GM12878 (cell line): ENCODE results near the gene NUP37. TPM values are rescaled to one million over a fixed set of nuclear protein-coding genes. Genes with fewer than 3 reads are reported as not detected.
A peak's percentile ranks its signal among the peaks of the same experiment; 100 is the strongest.

Experiments used
- DPF2 ChIP-seq: fragments of 450-650 bp; IDR thresholded peaks from 2 replicates; pipeline ENCODE4 v1.6.1; 2017; ENCODE audit warnings: mild to moderate bottlenecking
- IKZF2 ChIP-seq, 2 experiments: fragments of 450-650 bp; IDR thresholded peaks; 2 replicates each; pipeline ENCODE4 v1.6.1; 2017; ENCODE audit warnings: mild to moderate bottlenecking in 2 of 2, moderate library complexity in 2 of 2
- MYC ChIP-seq: IDR thresholded peaks from 2 replicates; pipeline ENCODE4 v1.6.1; 2011; ENCODE audit warnings: mild to moderate bottlenecking, low read length, moderate library complexity, inconsistent platforms; ENCODE audit not compliant: insufficient read depth, insufficient replicate concordance, insufficient read length, severe bottlenecking
- NR2F1 ChIP-seq: fragments of 450-650 bp; conservative IDR thresholded peaks from 2 replicates; pipeline ENCODE4 v1.6.1; 2017; ENCODE audit warnings: mild to moderate bottlenecking
- RAD21 ChIP-seq: IDR thresholded peaks from 2 replicates; pipeline ENCODE4 v1.6.1; 2011; ENCODE audit warnings: mild to moderate bottlenecking, low read depth, low read length, moderate library complexity; ENCODE audit not compliant: insufficient read depth
- RB1 ChIP-seq: fragments of 450-650 bp; formaldehyde crosslinking; IDR thresholded peaks from 2 replicates; pipeline ENCODE4 v1.6.1; 2017; ENCODE audit warnings: mild to moderate bottlenecking, borderline replicate concordance
- RBBP5 ChIP-seq: fragments of 200-600 bp; sonication (generic); conservative IDR thresholded peaks from 2 replicates; pipeline ENCODE4 v1.6.1; 2016
- RCOR1 ChIP-seq: conservative IDR thresholded peaks from 2 replicates; pipeline ENCODE4 v1.6.1; 2012; ENCODE audit warnings: low read depth, low read length, improper control_type of control experiment
- SRF ChIP-seq, 2 experiments: IDR thresholded peaks; 2 replicates each; pipeline ENCODE4 v1.6.1; 2011; ENCODE audit warnings: low read depth in 2 of 2, low read length in 2 of 2, mild to moderate bottlenecking in 1 of 2, moderate library complexity in 1 of 2
- polyA plus RNA-seq, 11 experiments: library from polyadenylated mRNA; depleted of rRNA in 4 of 11; unstranded in 6 of 11; stranded (reverse) in 5 of 11; fragments of >200 nt; fragmentation: Nextera tagmentation in 4 of 11; fragmentation: Illumina TruSeq in 1 of 11; extraction: Ambion mirVana in 4 of 11; extraction: Trizol in 1 of 11; gene quantifications; 1 replicate in 1 of 11; 2 replicates in 10 of 11; pipeline versions ENCODE4 v1.2.1 to v1.2.3, GENCODE V29; 2011 to 2016; ENCODE audit warnings: inconsistent platforms in 2 of 11, missing spikeins in 2 of 11, low read depth in 1 of 11
- total RNA-seq, 4 experiments: library from RNA; depleted of rRNA in 3 of 4; stranded (reverse); fragments of >200 nt in 3 of 4; fragmentation: Illumina TruSeq in 1 of 4; extraction: Trizol in 1 of 4; gene quantifications; 2 replicates each; pipeline versions ENCODE4 v1.2.1 to v1.2.3, GENCODE V29; 2013 to 2021
- TF ChIP-seq, protein P1 (sequence below): fragments of 150-350 bp; IDR thresholded peaks from 2 replicates; pipeline ENCODE4 v1.6.1; 2016; ENCODE audit warnings: low read depth, low read length
- TF ChIP-seq, protein P2 (sequence below): fragments of 450-650 bp; IDR thresholded peaks from 2 replicates; pipeline ENCODE4 v1.6.1; 2017; ENCODE audit warnings: mild to moderate bottlenecking, moderate library complexity
- TF ChIP-seq, protein P3 (sequence below): fragments of 450-650 bp; formaldehyde crosslinking; IDR thresholded peaks from 2 replicates; pipeline ENCODE4 v1.5.0; 2022; ENCODE audit warnings: mild to moderate bottlenecking, missing genetic modification characterization

The NUP37 gene
- total and polyA plus RNA-seq, 10 of the 15 experiments (the other 5 are each of a cell fraction or from before 2014, with no cell fraction given): 51.8 to 250 (median 99.6) TPM

DNA sequence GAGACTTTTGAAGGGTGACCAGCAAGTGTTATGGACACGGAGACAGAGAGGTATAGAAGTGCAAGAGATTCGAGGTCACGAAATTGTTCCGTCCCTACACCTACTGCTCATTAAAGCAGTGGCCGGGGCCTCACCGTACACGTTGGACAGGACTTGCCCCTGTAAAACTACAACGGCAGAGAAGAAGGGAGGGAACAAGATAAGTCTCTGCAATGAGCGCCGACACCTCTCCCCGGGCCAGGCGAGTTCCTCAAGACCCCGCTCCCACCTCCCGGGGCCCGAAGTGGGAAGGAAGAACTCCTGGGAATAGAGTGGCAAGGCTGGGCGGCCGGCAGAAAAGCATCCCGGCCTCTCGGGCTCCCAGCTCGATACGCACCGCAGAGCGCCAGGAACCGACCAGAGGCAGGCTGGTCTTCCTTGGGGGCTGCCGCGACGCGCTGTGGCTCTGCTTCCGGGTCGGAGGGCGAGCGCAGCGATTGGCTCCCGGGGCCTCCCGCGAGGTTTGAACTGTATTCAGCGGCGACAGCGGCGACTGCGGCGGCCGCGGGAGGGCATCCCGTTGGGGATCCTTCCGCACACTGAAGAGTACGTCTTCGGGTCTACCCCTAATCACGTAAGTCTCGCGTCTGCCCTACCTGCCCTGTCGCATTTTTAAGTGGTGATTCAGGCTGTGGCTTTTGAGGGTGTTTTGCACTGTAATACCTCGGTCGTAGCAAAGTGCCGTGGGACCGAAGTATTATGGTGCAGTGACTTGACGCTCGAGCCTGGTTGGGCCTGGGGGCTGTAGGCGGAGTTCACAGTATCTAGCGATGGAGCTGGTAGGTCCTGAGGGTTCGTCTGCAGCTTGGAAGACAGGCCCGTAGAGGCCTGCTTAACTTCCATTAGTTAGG, at the start of gene NUP37, which contains the start of gene PARPBP (continued):
- TF ChIP-seq RCOR1 (no peak), MYC (peak; percentile 64), RB1 (0 out of 2 replicates have a peak, but pooled peaks have one; percentile 32), SRF (IDR thresholded peaks at IDR 0.05; ENCODE audit: low read depth in 2 of 2, low read length in 2 of 2) (peak in 1 of 2 experiments; percentile 34; a peak in 1 of 4 replicates), DPF2 (no peak), IKZF2 (IDR thresholded peaks at IDR 0.05) (peak in 1 of 2 experiments; percentile 49; a peak in 2 of 4 replicates), RBBP5 (0 out of 2 replicates have a peak, but pooled peaks have one; percentile 58), RAD21 (no peak), NR2F1 (peak; percentile 70)
- TF ChIP-seq, protein P1, sequence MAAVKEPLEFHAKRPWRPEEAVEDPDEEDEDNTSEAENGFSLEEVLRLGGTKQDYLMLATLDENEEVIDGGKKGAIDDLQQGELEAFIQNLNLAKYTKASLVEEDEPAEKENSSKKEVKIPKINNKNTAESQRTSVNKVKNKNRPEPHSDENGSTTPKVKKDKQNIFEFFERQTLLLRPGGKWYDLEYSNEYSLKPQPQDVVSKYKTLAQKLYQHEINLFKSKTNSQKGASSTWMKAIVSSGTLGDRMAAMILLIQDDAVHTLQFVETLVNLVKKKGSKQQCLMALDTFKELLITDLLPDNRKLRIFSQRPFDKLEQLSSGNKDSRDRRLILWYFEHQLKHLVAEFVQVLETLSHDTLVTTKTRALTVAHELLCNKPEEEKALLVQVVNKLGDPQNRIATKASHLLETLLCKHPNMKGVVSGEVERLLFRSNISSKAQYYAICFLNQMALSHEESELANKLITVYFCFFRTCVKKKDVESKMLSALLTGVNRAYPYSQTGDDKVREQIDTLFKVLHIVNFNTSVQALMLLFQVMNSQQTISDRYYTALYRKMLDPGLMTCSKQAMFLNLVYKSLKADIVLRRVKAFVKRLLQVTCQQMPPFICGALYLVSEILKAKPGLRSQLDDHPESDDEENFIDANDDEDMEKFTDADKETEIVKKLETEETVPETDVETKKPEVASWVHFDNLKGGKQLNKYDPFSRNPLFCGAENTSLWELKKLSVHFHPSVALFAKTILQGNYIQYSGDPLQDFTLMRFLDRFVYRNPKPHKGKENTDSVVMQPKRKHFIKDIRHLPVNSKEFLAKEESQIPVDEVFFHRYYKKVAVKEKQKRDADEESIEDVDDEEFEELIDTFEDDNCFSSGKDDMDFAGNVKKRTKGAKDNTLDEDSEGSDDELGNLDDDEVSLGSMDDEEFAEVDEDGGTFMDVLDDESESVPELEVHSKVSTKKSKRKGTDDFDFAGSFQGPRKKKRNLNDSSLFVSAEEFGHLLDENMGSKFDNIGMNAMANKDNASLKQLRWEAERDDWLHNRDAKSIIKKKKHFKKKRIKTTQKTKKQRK: no peak
- TF ChIP-seq, protein P2, sequence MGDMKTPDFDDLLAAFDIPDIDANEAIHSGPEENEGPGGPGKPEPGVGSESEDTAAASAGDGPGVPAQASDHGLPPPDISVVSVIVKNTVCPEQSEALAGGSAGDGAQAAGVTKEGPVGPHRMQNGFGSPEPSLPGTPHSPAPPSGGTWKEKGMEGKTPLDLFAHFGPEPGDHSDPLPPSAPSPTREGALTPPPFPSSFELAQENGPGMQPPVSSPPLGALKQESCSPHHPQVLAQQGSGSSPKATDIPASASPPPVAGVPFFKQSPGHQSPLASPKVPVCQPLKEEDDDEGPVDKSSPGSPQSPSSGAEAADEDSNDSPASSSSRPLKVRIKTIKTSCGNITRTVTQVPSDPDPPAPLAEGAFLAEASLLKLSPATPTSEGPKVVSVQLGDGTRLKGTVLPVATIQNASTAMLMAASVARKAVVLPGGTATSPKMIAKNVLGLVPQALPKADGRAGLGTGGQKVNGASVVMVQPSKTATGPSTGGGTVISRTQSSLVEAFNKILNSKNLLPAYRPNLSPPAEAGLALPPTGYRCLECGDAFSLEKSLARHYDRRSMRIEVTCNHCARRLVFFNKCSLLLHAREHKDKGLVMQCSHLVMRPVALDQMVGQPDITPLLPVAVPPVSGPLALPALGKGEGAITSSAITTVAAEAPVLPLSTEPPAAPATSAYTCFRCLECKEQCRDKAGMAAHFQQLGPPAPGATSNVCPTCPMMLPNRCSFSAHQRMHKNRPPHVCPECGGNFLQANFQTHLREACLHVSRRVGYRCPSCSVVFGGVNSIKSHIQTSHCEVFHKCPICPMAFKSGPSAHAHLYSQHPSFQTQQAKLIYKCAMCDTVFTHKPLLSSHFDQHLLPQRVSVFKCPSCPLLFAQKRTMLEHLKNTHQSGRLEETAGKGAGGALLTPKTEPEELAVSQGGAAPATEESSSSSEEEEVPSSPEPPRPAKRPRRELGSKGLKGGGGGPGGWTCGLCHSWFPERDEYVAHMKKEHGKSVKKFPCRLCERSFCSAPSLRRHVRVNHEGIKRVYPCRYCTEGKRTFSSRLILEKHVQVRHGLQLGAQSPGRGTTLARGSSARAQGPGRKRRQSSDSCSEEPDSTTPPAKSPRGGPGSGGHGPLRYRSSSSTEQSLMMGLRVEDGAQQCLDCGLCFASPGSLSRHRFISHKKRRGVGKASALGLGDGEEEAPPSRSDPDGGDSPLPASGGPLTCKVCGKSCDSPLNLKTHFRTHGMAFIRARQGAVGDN: peak; percentile 94
- TF ChIP-seq, protein P3, sequence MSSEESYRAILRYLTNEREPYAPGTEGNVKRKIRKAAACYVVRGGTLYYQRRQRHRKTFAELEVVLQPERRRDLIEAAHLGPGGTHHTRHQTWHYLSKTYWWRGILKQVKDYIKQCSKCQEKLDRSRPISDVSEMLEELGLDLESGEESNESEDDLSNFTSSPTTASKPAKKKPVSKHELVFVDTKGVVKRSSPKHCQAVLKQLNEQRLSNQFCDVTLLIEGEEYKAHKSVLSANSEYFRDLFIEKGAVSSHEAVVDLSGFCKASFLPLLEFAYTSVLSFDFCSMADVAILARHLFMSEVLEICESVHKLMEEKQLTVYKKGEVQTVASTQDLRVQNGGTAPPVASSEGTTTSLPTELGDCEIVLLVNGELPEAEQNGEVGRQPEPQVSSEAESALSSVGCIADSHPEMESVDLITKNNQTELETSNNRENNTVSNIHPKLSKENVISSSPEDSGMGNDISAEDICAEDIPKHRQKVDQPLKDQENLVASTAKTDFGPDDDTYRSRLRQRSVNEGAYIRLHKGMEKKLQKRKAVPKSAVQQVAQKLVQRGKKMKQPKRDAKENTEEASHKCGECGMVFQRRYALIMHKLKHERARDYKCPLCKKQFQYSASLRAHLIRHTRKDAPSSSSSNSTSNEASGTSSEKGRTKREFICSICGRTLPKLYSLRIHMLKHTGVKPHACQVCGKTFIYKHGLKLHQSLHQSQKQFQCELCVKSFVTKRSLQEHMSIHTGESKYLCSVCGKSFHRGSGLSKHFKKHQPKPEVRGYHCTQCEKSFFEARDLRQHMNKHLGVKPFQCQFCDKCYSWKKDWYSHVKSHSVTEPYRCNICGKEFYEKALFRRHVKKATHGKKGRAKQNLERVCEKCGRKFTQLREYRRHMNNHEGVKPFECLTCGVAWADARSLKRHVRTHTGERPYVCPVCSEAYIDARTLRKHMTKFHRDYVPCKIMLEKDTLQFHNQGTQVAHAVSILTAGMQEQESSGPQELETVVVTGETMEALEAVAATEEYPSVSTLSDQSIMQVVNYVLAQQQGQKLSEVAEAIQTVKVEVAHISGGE (CRISPR knock-in tag): peak; percentile 57
